A172 (cell line): ENCODE data around the gene ZMIZ1. TPM values are rescaled to one million over a fixed set of nuclear protein-coding genes. Genes with fewer than 3 reads are reported as not detected.

Experiments
- DNase-seq: peaks from one replicate; pipeline ENCODE4 v3.0.0-alpha.2; 2015; ENCODE audit warnings: low spot score
- total RNA-seq: library from RNA; depleted of rRNA; stranded (reverse); fragments of >200 nt; shearing (Covaris generic); gene quantifications from 2 replicates; pipeline ENCODE4 v1.2.3, GENCODE V29; 2014

ZMIZ1 gene
- total RNA-seq, 1 experiment from 2014 or later = 16.6 TPM

GRCh38 chr10:79119306-79119705 is 50.5 kb downstream of the ZMIZ1 start:
- DNase-seq = no peak

GRCh38 chr10:79123547-79123963 is 54.8 kb downstream of the ZMIZ1 start:
- no peak for DNase-seq

GRCh38 chr10:79124066-79124465 is 55.3 kb downstream of the ZMIZ1 start:
- no peak for DNase-seq

GRCh38 chr10:79125092-79125491 is 56.3 kb downstream of the ZMIZ1 start:
- no peak for DNase-seq

- no peak for DNase-seq
Observed at GRCh38 chr10:79126351-79127080, 57.8 kb downstream of the ZMIZ1 start.

- peak; percentile 83 for DNase-seq
Observed at GRCh38 chr10:79127151-79127961, 58.6 kb downstream of the ZMIZ1 start.

GRCh38 chr10:79128241-79128922 is 59.6 kb downstream of the ZMIZ1 start:
- no peak for DNase-seq

- DNase-seq = peak; percentile 54
Observed at GRCh38 chr10:79128923-79129305, 60.1 kb downstream of the ZMIZ1 start.

GRCh38 chr10:79129361-79129997 is 60.7 kb downstream of the ZMIZ1 start:
- peak; percentile 69 for DNase-seq

- no peak for DNase-seq
Observed at GRCh38 chr10:79130255-79130654, 61.5 kb downstream of the ZMIZ1 start.

GRCh38 chr10:79130846-79131245 is 62.1 kb downstream of the ZMIZ1 start:
- no peak for DNase-seq

- no peak for DNase-seq
Observed at GRCh38 chr10:79131836-79132631, 63.3 kb downstream of the ZMIZ1 start.

- no peak for DNase-seq
Observed at GRCh38 chr10:79132681-79133381, 64.1 kb downstream of the ZMIZ1 start.

GRCh38 chr10:79133416-79133815 is 64.7 kb downstream of the ZMIZ1 start:
- no peak for DNase-seq

GRCh38 chr10:79135790-79136189 is 67.0 kb downstream of the ZMIZ1 start:
- no peak for DNase-seq

- no peak for DNase-seq
Observed at GRCh38 chr10:79136236-79137005, 67.7 kb downstream of the ZMIZ1 start.

GRCh38 chr10:79137300-79137756 is 68.6 kb downstream of the ZMIZ1 start:
- peak; percentile 51 for DNase-seq

GRCh38 chr10:79137826-79138225 is 69.1 kb downstream of the ZMIZ1 start:
- peak; percentile 84 for DNase-seq

GRCh38 chr10:79138449-79139123 is 69.8 kb downstream of the ZMIZ1 start:
- no peak for DNase-seq
